OCI-LY1 (cell line): ENCODE data around the gene SNAI1.

Experiments used
- H2AFZ ChIP-seq: fragments of 200-600 bp; sonication (generic), shearing (Covaris generic); 2 replicates; pipeline ENCODE4 v1.6.0; 2014; ENCODE audit warnings: antibody characterized with exemption, mild to moderate bottlenecking, low read length
- H3F3A ChIP-seq: fragments of 200-600 bp; sonication (generic), shearing (Covaris generic); 2 replicates; pipeline ENCODE4 v1.6.0; 2014; ENCODE audit warnings: mild to moderate bottlenecking, antibody characterized with exemption, low read length, moderate library complexity; ENCODE audit not compliant: insufficient read depth
- H3K27ac ChIP-seq: fragments of 200-600 bp; sonication (generic); 2 replicates; pipeline ENCODE4 v1.5.1; 2014; ENCODE audit warnings: low read length, mixed run types, mild to moderate bottlenecking, low read depth; ENCODE audit not compliant: poor library complexity, severe bottlenecking
- H3K27me3 ChIP-seq: fragments of 200-600 bp; sonication (generic); 2 replicates; pipeline ENCODE4 v1.6.0; 2014; ENCODE audit warnings: antibody characterized with exemption, mild to moderate bottlenecking, low read length, moderate library complexity; ENCODE audit not compliant: insufficient read depth
- H3K36me3 ChIP-seq: fragments of 200-600 bp; sonication (generic); 2 replicates; pipeline ENCODE4 v1.6.1; 2014; ENCODE audit warnings: mild to moderate bottlenecking, antibody characterized with exemption, low read length, moderate library complexity, mixed read lengths; ENCODE audit not compliant: insufficient read depth
- H3K4me1 ChIP-seq: fragments of 200-600 bp; sonication (generic); 2 replicates; pipeline ENCODE4 v1.5.1; 2014; ENCODE audit warnings: mild to moderate bottlenecking, low read length, moderate library complexity; ENCODE audit not compliant: insufficient read depth, severe bottlenecking
- H3K4me2 ChIP-seq: fragments of 200-600 bp; sonication (generic), shearing (Covaris generic); 2 replicates; pipeline ENCODE4 v1.6.1; 2014; ENCODE audit warnings: low read length
- H3K4me3 ChIP-seq: fragments of 200-600 bp; sonication (generic); 2 replicates; pipeline ENCODE4 v1.5.1; 2014; ENCODE audit warnings: low read length, low read depth, mild to moderate bottlenecking, mixed read lengths; ENCODE audit not compliant: poor library complexity, severe bottlenecking
- H3K79me2 ChIP-seq: fragments of 200-600 bp; shearing (Covaris generic); 2 replicates; pipeline ENCODE4 v1.6.1; 2016; ENCODE audit warnings: mixed run types, low read length, mixed read lengths; ENCODE audit not compliant: insufficient read depth
- H3K9ac ChIP-seq: fragments of 200-600 bp; sonication (generic), shearing (Covaris generic); 2 replicates; pipeline ENCODE4 v1.6.1; 2014; ENCODE audit warnings: mild to moderate bottlenecking, low read length, mixed read lengths
- H3K9me2 ChIP-seq: fragments of 200-600 bp; sonication (generic), shearing (Covaris generic); 2 replicates; pipeline ENCODE4 v1.6.1; 2014; ENCODE audit warnings: low read depth, mild to moderate bottlenecking, low read length, mixed read lengths
- H3K9me3 ChIP-seq: fragments of 200-600 bp; shearing (Covaris generic); 2 replicates; pipeline ENCODE4 v1.6.1; 2014; ENCODE audit warnings: low read length, mixed read lengths
- H4K20me1 ChIP-seq: fragments of 200-600 bp; sonication (generic), shearing (Covaris generic); 2 replicates; pipeline ENCODE4 v1.6.0; 2016; ENCODE audit warnings: mild to moderate bottlenecking, low read length; ENCODE audit not compliant: insufficient read depth
- CTCF ChIP-seq: fragments of 200-600 bp; sonication (generic), shearing (Covaris generic); IDR thresholded peaks from 2 replicates; pipeline ENCODE4 v1.5.1; 2017; ENCODE audit warnings: mild to moderate bottlenecking, antibody characterized with exemption, low read length, moderate library complexity, mixed read lengths
- EZH2 ChIP-seq: fragments of 200-600 bp; sonication (generic), shearing (Covaris generic); IDR thresholded peaks from 2 replicates; pipeline ENCODE4 v1.8.0; 2017; ENCODE audit warnings: borderline replicate concordance, mixed run types, mild to moderate bottlenecking, antibody characterized with exemption, low read length, moderate library complexity, mixed read lengths

SNAI1 gene

GRCh38 chr20:49942303-49942702 is 40.5 kb upstream of the SNAI1 start:
- Histone ChIP-seq H3K4me1 (peaks cover 20% of the 10 kb centered on the region), H3K36me3 (peaks cover 73% of the 10 kb centered on the region), H3K9ac (no peak overlapping the region), H4K20me1 (no peaks in the 10 kb centered on the region), H3K79me2 (peaks cover 48% of the 10 kb centered on the region), H3K27ac (no peak overlapping the region), H3K4me2 (no peak overlapping the region), H3K9me2 (no peaks in the 10 kb centered on the region), H3K4me3 (no peak overlapping the region), H2AFZ (no peak overlapping the region), H3K9me3 (no peaks in the 10 kb centered on the region), H3K27me3 (no peaks in the 10 kb centered on the region), H3F3A (no peaks in the 10 kb centered on the region)
- TF ChIP-seq CTCF, result no peak
- TF ChIP-seq EZH2, result no peak

- no peaks in the 10 kb centered on the region for H3K9me3 ChIP-seq
- H3F3A ChIP-seq, result no peaks in the 10 kb centered on the region
- H3K9ac ChIP-seq, result no peak overlapping the region
- no peaks in the 10 kb centered on the region for H3K9me2 ChIP-seq
- H3K79me2 ChIP-seq, result peaks cover 42% of the 10 kb centered on the region
- TF ChIP-seq CTCF (no peak), EZH2 (no peak)
- H4K20me1 ChIP-seq, result no peaks in the 10 kb centered on the region
- peaks cover 79% of the 10 kb centered on the region for H3K36me3 ChIP-seq
- H3K27me3 ChIP-seq, result no peaks in the 10 kb centered on the region
- H3K27ac ChIP-seq, result no peak overlapping the region
- no peak overlapping the region for H3K4me3 ChIP-seq
- H2AFZ ChIP-seq, result no peak overlapping the region
- no peak overlapping the region for H3K4me2 ChIP-seq
- peaks cover 14% of the 10 kb centered on the region for H3K4me1 ChIP-seq
Observed at GRCh38 chr20:49942942-49943341, 39.8 kb upstream of the SNAI1 start.

- H2AFZ ChIP-seq, result no peak overlapping the region
- no peaks in the 10 kb centered on the region for H4K20me1 ChIP-seq
- H3K4me1 ChIP-seq, result no peaks in the 10 kb centered on the region
- TF ChIP-seq CTCF, result no peak
- TF ChIP-seq EZH2, result no peak
- H3K27me3 ChIP-seq, result no peaks in the 10 kb centered on the region
- peaks cover 21% of the 10 kb centered on the region for H3K79me2 ChIP-seq
- H3K9me3 ChIP-seq, result no peaks in the 10 kb centered on the region
- no peaks in the 10 kb centered on the region for H3K9me2 ChIP-seq
- no peak overlapping the region for H3K4me3 ChIP-seq
- peaks cover 85% of the 10 kb centered on the region for H3K36me3 ChIP-seq
- H3K9ac ChIP-seq, result no peak overlapping the region
- no peak overlapping the region for H3K4me2 ChIP-seq
- H3F3A ChIP-seq, result no peaks in the 10 kb centered on the region
- H3K27ac ChIP-seq, result no peak overlapping the region
Observed at GRCh38 chr20:49945306-49945700, 37.5 kb upstream of the SNAI1 start.
